ENCODE data around the gene SDE2.
"Not testable (repeated sequence)": the region's sequence is repeated elsewhere in the genome, so short reads cannot be mapped to it uniquely, and the experiment has no call there.

The SDE2 gene

GRCh38 chr1:226026833-226027232 is 27.7 kb upstream of the SDE2 start:
- no peak for TF ChIP-seq CTCF (IDR thresholded peaks at IDR 0.05; ENCODE audit: extremely low read depth, missing control alignments)
- DNase-seq (ENCODE audit: low spot score), result no peak

GRCh38 chr1:226023735-226024134 is 24.6 kb upstream of the SDE2 start:
- no peak for DNase-seq (ENCODE audit: low spot score)
- no peak for TF ChIP-seq CTCF (IDR thresholded peaks at IDR 0.05; ENCODE audit: extremely low read depth, missing control alignments)

GRCh38 chr1:226021801-226022200 is 22.7 kb upstream of the SDE2 start:
- TF ChIP-seq CTCF (IDR thresholded peaks at IDR 0.05; ENCODE audit: extremely low read depth, missing control alignments), result no peak
- no peak for DNase-seq (ENCODE audit: low spot score)

GRCh38 chr1:226021401-226021800 is 22.3 kb upstream of the SDE2 start:
- TF ChIP-seq CTCF (IDR thresholded peaks at IDR 0.05; ENCODE audit: extremely low read depth, missing control alignments), result no peak
- DNase-seq (ENCODE audit: low spot score), result no peak

GRCh38 chr1:226019572-226019971 is 20.4 kb upstream of the SDE2 start:
- no peak for DNase-seq (ENCODE audit: low spot score)
- TF ChIP-seq CTCF (IDR thresholded peaks at IDR 0.05; ENCODE audit: extremely low read depth, missing control alignments), result no peak

- no peak for DNase-seq (ENCODE audit: low spot score)
- no peak for TF ChIP-seq CTCF (IDR thresholded peaks at IDR 0.05; ENCODE audit: extremely low read depth, missing control alignments)
Observed at GRCh38 chr1:226017070-226017469, 17.9 kb upstream of the SDE2 start.

GRCh38 chr1:226009650-226010044 is 10.5 kb upstream of the SDE2 start:
- TF ChIP-seq CTCF (IDR thresholded peaks at IDR 0.05; ENCODE audit: extremely low read depth, missing control alignments), result no peak
- DNase-seq (ENCODE audit: low spot score), result no peak

- DNase-seq (ENCODE audit: low spot score), result not testable (repeated sequence)
Observed at GRCh38 chr1:226007126-226007892, 8.2 kb upstream of the SDE2 start.
